Measurements from ENCODE around the gene LMO2.

GRCh38 chr11:33910296-33910957, 18.6 kb upstream of the LMO2 start:
- TF ChIP-seq CTCF (IDR thresholded peaks at IDR 0.05), result no peak
- TF ChIP-seq POLR2A (IDR thresholded peaks at IDR 0.05), result no peak
